Lower lobe of right lung (tissue), 2 donors: ENCODE measurements around the gene FAF1. TPM values are rescaled to one million over a fixed set of nuclear protein-coding genes. Genes with fewer than 3 reads are reported as not detected.
"Not testable (repeated sequence)": the region's sequence is repeated elsewhere in the genome, so short reads cannot be mapped to it uniquely, and the experiment has no call there.

Source experiments
- ATAC-seq, 2 donors: fragments of 200-7000 bp; cut with Tn5 transposase; one replicate each; pipeline ENCODE4 v1.9.1; 2020 to 2022; ENCODE audit warnings: mild to moderate bottlenecking in 2 of 2, moderate library complexity in 2 of 2
- DNase-seq: peaks from one replicate; pipeline ENCODE4 v3.0.0-alpha.2; 2020
- H3K27ac ChIP-seq: fragments of 200-600 bp; one replicate; pipeline ENCODE4 v1.8.0; 2022
- H3K27me3 ChIP-seq: fragments of 200-600 bp; one replicate; pipeline ENCODE4 v1.8.0; 2022; ENCODE audit warnings: low read depth
- H3K36me3 ChIP-seq: fragments of 200-600 bp; one replicate; pipeline ENCODE4 v1.8.0; 2022; ENCODE audit warnings: mild to moderate bottlenecking
- H3K4me1 ChIP-seq: fragments of 200-600 bp; one replicate; pipeline ENCODE4 v1.8.0; 2022
- H3K4me3 ChIP-seq: fragments of 200-600 bp; one replicate; pipeline ENCODE4 v1.8.0; 2022; ENCODE audit warnings: mild to moderate bottlenecking
- H3K9me3 ChIP-seq: fragments of 200-600 bp; one replicate; pipeline ENCODE4 v1.8.0; 2022
- CTCF ChIP-seq: fragments of 200-600 bp; IDR thresholded peaks from one replicate; pipeline ENCODE4 v1.8.0; 2022; ENCODE audit warnings: antibody characterized with exemption, mild to moderate bottlenecking
- intact Hi-C: fragments of 100-400 bp; cut with DNase I; formaldehyde crosslinking; loops from one replicate; pipeline ENCODE4 v1.11.0; 2022
- total RNA-seq: library from RNA; stranded (reverse); fragmentation: NEBNext Ultra II Directional; extraction: Animal tissue kit (Norgen Biotek cat#: 25700); gene quantifications from one replicate; pipeline ENCODE4 v1.2.1, GENCODE V29; 2021
- donor health status: DM: no; HTN: yes; CAD: no; lungs with severe emphysema.

The FAF1 gene
- total RNA-seq, 1 donor from 2014 or later, result 45.0 TPM

- Histone ChIP-seq H3K36me3 (no peaks in the 10 kb centered on the region), H3K4me3 (no peak overlapping the region), H3K9me3 (no peaks in the 10 kb centered on the region), H3K4me1 (no peaks in the 10 kb centered on the region), H3K27ac (no peak overlapping the region), H3K27me3 (no peaks in the 10 kb centered on the region)
- TF ChIP-seq CTCF, result no peak
- ATAC-seq (no peak), DNase-seq (no peak)
- intact Hi-C loops, result no loop called here
Measured at GRCh38 chr1:50719126-50719525, 240.9 kb downstream of the FAF1 start.

- no peak for ATAC-seq
- Histone ChIP-seq H3K4me3 (no peak overlapping the region), H3K4me1 (no peaks in the 10 kb centered on the region), H3K27ac (no peak overlapping the region), H3K9me3 (no peaks in the 10 kb centered on the region), H3K36me3 (no peaks in the 10 kb centered on the region), H3K27me3 (no peaks in the 10 kb centered on the region)
- intact Hi-C loops, result no loop called here
- no peak for TF ChIP-seq CTCF
- no peak for DNase-seq
Measured at GRCh38 chr1:50717327-50717726, 242.7 kb downstream of the FAF1 start.

GRCh38 chr1:50716455-50716854 is 243.6 kb downstream of the FAF1 start:
- H3K27ac ChIP-seq, H3K27me3 ChIP-seq, H3K4me1 ChIP-seq, H3K9me3 ChIP-seq, ATAC-seq, H3K36me3 ChIP-seq, intact Hi-C loops, DNase-seq, H3K4me3 ChIP-seq: not testable (repeated sequence)

GRCh38 chr1:50710099-50710498 is 250.0 kb downstream of the FAF1 start:
- H3K36me3 ChIP-seq, result no peaks in the 10 kb centered on the region
- DNase-seq, result no peak
- no peak for ATAC-seq
- H3K4me3 ChIP-seq, result no peak overlapping the region
- H3K27me3 ChIP-seq, result no peaks in the 10 kb centered on the region
- intact Hi-C loops, result no loop called here
- H3K27ac ChIP-seq, result no peak overlapping the region
- H3K4me1 ChIP-seq, result no peaks in the 10 kb centered on the region
- no peak for TF ChIP-seq CTCF
- no peaks in the 10 kb centered on the region for H3K9me3 ChIP-seq

GRCh38 chr1:50707824-50708223 is 252.2 kb downstream of the FAF1 start:
- no peak overlapping the region for H3K27ac ChIP-seq
- no peak for TF ChIP-seq CTCF
- H3K4me3 ChIP-seq, result no peak overlapping the region
- intact Hi-C loops, result no loop called here
- H3K27me3 ChIP-seq, result no peaks in the 10 kb centered on the region
- no peaks in the 10 kb centered on the region for H3K36me3 ChIP-seq
- ATAC-seq (no peak), DNase-seq (no peak)
- H3K4me1 ChIP-seq, result no peaks in the 10 kb centered on the region
- no peaks in the 10 kb centered on the region for H3K9me3 ChIP-seq

GRCh38 chr1:50705699-50706098 is 254.4 kb downstream of the FAF1 start:
- Histone ChIP-seq H3K27ac (no peak overlapping the region), H3K4me3 (no peak overlapping the region), H3K27me3 (no peaks in the 10 kb centered on the region), H3K9me3 (no peaks in the 10 kb centered on the region), H3K36me3 (no peaks in the 10 kb centered on the region), H3K4me1 (peaks cover 10% of the 10 kb centered on the region)
- DNase-seq (no peak), ATAC-seq (no peak)
- TF ChIP-seq CTCF, result no peak
- intact Hi-C loops, result no loop called here
